Fibroblast of the aortic adventitia (primary cell): ENCODE results near the gene MALRD1. TPM values are rescaled to one million over a fixed set of nuclear protein-coding genes. Genes with fewer than 3 reads are reported as not detected.

Experiments used
- DNase-seq: peaks from one replicate; pipeline ENCODE4 v3.0.0-alpha.2; 2010; ENCODE audit warnings: low read depth
- H3K4me3 ChIP-seq: 2 replicates; pipeline ENCODE4 v1.5.1; 2011; ENCODE audit warnings: low read depth, mild to moderate bottlenecking, control low read depth, low read length, moderate library complexity
- total RNA-seq: library from RNA; depleted of rRNA; stranded (reverse); fragments of >200 nt; gene quantifications from 2 replicates; pipeline ENCODE4 v1.2.3, GENCODE V29; 2012; ENCODE audit warnings: low replicate concordance
- TF ChIP-seq, protein P1 (sequence below): IDR thresholded peaks from 2 replicates; pipeline ENCODE4 v1.5.1; 2011; ENCODE audit warnings: mild to moderate bottlenecking, low read length, control low read depth, inconsistent platforms; ENCODE audit not compliant: insufficient read depth

Gene MALRD1
- total RNA-seq, 1 donor = 0.36 TPM

DNA sequence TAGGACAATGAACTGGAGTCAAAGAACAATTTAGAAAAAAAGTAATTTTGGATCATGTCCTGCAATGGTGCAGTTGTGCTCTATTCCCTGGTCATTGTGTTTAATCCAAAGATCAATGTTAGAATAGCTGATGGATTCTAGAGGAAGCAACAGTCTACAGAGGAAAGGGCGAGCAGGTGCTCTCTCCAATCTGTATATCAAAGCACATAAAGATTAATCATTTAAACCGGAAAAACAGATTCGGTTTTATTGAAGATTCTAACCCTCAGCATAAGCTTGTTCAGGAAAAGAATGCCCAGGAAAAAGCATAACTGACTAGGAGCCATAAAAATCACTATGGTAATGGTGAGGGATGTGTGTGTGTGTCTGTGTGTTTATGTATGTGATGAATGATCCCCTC, 110.3 kb downstream of the MALRD1 start:
- TF ChIP-seq, protein P1, sequence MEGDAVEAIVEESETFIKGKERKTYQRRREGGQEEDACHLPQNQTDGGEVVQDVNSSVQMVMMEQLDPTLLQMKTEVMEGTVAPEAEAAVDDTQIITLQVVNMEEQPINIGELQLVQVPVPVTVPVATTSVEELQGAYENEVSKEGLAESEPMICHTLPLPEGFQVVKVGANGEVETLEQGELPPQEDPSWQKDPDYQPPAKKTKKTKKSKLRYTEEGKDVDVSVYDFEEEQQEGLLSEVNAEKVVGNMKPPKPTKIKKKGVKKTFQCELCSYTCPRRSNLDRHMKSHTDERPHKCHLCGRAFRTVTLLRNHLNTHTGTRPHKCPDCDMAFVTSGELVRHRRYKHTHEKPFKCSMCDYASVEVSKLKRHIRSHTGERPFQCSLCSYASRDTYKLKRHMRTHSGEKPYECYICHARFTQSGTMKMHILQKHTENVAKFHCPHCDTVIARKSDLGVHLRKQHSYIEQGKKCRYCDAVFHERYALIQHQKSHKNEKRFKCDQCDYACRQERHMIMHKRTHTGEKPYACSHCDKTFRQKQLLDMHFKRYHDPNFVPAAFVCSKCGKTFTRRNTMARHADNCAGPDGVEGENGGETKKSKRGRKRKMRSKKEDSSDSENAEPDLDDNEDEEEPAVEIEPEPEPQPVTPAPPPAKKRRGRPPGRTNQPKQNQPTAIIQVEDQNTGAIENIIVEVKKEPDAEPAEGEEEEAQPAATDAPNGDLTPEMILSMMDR = no peak
- no peak for DNase-seq
- no peak overlapping the region for H3K4me3 ChIP-seq

DNA sequence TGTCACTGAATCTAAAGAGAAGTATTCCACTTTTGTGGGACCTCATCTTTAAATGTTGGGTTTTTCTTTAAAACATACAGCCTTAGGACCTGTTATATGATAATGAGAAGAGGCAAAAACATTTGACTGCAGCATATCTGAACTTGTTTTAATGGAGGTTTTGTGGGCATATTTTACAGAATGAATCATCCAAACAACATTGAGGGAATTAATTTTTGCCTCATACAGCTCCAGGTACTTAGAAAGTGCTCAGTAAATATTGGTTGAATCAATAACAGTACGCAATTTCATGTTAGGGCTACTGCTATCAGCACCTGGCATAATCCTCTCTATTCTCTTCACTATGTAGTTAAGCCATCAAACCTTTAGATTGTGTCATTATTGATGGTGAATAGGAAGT, 115.9 kb downstream of the MALRD1 start:
- no peak overlapping the region for H3K4me3 ChIP-seq
- DNase-seq = no peak
- TF ChIP-seq, protein P1 = no peak

DNA sequence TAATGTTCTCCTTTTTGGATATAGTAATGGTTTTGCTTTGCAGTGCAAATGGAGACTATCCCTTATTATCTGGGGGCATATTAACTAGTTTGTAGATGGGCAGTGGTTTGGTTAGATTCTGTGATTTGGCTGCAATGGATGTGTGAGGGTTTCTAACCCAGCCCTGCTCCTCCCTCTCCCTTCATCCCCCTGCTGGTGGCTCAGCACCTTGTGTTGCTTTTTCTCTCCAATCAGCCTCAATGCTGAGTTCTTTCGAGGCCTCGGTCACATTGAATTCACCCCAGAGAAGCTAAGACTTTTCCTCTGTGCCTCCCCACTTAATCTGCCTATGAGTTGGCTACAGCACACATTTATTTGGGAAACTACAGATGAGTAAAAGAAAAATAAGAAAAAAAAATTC, 120.0 kb downstream of the MALRD1 start:
- no peak overlapping the region for H3K4me3 ChIP-seq
- DNase-seq = peak; percentile 3
- TF ChIP-seq, protein P1 = peak; percentile 22

DNA sequence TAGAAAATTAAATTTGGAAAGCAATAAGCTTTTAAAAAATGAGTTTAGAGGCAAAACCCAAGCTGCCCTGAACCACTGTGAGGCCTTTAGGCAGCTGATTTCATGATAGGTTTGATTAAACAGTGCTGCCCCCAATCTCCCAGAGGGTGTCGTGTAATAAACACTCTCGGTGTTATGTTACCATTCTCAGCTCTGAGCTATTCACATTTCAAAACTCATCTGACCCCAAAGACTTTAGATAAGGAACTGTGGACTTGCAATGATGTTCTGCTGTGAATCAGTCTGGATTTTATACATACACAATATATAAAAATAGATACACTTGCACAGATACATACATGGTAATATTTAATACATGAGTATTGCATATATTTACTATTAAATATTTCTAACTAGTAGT, 120.4 kb downstream of the MALRD1 start:
- peak; percentile 5 for DNase-seq
- TF ChIP-seq, protein P1 = no peak
- H3K4me3 ChIP-seq = no peak overlapping the region

DNA sequence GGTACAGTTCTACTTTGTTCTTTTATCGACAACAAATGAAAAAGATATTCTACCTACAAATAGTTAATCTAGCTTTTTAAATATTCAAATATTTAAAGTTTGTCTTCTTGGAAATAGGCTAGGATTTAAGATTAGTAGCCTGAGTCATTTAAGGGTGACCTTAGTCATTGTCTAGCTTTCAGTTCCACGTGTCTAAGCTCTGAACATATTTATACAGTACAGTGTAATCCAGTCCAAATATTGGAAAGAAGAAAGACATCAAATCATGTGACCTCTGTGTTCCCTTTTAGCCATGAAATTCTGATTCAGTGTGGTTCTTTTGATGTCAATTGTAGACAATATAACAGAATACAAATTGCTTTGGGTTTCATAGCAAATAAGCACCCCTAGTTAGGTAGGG, 121.1 kb downstream of the MALRD1 start:
- DNase-seq = peak; percentile 23
- no peak overlapping the region for H3K4me3 ChIP-seq
- TF ChIP-seq, protein P1 = no peak

DNA sequence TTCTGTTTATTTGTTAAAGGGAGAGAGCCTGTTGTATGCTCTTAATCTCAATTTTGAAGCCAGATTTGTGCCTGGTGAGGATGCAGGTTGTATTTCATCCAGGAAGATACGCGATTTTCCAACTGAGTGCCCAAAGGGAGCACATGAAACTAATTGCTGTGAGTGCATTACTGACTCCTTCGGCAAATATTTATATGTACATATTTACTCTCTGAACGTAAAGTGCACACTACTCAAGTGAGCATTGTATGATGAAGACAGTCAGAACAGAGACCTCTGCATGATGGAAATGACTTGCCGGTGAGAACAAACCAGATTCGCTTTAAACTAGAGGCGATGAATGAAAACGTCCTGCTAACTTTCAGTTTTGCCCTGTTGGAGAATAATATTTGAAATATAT, 130.1 kb downstream of the MALRD1 start:
- no peak for DNase-seq
- TF ChIP-seq, protein P1 = no peak
- H3K4me3 ChIP-seq = no peak overlapping the region

DNA sequence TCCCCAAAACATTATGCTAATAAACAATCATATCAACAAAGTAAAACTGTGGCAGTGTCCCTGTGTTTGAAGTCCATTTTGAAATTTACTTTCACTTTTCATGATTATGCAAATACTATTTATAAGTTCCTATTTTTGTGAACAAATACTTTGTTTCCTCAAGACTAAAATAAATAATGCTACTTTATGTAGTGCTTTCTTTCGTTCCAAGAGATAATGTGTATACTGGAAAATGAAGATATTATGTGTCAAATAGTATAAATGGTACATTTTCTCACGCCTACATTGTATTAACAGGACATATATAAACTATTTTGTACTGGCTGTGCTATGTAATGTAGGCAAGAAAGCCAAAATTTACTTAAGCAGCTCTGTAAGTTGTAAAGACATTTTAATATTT, 136.3 kb downstream of the MALRD1 start:
- no peak for DNase-seq
- TF ChIP-seq, protein P1 = no peak
- no peak overlapping the region for H3K4me3 ChIP-seq
